ENCODE data around the gene TUBB4B. TPM values are rescaled to one million over a fixed set of nuclear protein-coding genes. Genes with fewer than 3 reads are reported as not detected.

The TUBB4B gene
- total RNA-seq, 1 donor from 2014 or later: 144 TPM

DNA sequence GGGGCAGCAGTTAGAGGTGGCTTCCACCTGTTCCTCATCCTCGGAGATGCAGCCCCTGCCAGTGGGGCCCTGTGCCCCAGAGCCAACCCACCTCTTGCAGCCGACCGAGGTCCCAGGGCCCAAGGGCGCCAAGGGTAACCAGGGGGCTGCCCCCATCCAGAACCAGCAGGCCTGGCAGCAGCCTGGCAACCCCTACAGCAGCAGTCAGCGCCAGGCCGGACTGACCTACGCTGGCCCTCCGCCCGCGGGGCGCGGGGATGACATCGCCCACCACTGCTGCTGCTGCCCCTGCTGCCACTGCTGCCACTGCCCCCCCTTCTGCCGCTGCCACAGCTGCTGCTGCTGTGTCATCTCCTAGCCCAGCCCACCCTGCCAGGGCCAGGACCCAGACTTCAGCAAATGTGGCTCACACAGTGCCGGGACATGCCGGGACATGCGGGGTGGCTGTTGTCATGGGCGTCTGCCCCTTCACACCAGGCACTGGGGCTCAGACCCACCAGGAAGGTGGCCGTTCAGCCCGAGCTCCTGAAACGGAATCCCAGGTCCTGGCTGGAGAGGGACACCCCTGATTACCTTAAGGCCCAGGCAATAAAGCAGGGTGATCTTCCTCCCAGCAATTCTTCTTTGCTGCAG is 15.3 kb upstream of the TUBB4B start:
- no peak for DNase-seq (ENCODE audit: low read depth in 2 of 2)

DNA sequence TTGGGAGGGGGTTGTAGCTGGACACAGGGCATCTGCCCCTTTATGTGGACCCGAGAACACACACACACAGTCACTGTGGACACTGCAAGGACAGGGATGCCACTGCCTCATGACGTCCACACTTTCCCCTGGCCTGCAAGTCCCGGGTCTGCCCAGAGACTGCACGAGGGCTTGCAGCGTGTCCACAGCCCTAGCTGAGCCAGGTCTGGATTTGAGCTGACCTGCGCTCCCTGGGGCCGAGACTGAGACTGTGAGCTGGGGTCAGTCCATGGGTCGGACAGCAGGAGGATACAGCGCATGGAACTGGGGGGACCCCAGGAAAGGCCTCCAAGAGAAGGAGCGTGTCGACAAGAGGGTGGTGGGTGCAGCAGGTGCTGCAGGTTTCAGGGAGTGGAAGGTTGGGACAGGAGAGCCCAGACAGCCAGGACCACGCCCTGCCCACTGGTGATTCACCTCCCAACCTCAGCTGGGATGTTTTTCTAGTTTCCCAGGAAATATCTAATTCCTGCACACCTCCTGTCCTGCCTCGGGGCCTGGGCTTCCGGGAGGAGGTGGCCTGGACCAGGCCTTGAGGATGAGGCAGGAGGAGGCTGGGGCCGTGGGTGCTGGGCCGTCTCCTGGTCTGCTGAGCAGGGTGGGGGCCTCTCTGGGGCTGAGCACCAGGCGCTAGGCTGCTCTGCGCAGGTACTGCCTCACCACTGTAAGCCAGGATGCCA is 14.6 kb upstream of the TUBB4B start:
- no peak for DNase-seq (ENCODE audit: low read depth in 2 of 2)

DNA sequence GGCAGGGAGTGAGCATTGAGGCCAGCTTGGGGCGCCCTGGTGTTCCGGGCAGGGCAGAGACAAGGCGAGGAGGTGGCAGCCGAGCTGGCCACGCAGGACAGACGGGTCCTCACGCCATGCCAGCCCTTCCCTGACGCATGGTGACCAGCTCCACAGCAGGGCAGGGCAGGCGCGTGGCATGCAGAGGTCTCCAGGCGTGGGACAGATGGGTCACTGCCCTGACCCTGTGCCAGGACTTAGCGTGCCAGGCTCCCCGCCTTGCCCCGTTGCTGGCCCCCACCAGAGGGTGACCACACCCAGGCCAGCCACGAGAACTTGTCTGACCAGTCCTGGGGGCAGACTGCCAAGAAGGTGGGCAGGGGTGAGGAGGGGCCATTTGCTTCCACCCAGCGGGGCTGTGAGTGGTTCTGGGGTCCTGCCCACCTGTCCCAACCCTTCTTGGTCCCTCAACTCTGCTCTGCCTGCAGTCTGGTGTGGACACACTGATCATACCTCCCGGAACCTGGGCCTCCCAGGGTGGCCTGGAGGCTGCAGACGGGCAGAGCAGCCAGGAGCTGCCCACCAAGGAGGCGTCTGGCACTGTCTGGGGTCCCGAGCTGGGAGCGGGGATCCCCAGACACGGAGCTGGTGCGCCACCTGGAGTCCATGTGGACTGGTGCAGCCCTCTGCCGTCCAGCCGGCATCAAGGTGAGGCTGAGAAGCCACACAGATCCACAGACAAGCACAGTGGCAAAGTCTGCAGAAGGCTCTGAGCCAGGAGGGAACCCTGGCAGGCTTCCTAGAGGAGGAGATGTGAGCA is 13.8 kb upstream of the TUBB4B start, which contains the start of gene RNF224:
RNF224 (plus strand) TSS at position 449 of the 799 bp plus-strand sequence. CDS start 834 bp downstream, outside the sequence.
- peak; percentile 47 to 78 for DNase-seq (ENCODE audit: low read depth in 2 of 2)

- DNase-seq (ENCODE audit: low read depth in 2 of 2): no peak
Observed at GRCh38 chr9:137227853-137228505, 13.1 kb upstream of the TUBB4B start.

DNA sequence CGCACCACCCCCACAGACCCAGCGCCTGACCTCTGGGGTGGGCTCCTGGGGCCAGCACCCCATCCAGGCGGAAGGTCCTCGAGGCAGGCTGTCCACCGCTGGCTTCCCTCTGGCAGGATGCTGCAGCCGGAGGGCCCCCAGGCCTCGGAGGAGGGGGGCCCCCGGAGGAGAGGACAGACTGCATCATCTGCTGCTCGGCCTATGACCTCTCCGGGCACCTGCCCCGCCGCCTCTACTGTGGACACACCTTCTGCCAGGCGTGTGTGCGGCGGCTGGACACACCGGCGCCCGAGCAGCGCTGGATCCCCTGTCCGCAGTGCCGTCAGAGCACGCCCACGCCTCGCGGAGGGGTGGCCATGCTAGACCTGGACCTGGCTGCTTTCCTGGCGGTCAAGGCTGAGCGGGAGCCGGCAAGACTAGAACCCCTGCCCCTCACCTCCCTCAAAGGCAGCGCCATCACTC is 12.6 kb upstream of the TUBB4B start:
- DNase-seq (ENCODE audit: low read depth in 2 of 2): no peak

GRCh38 chr9:137228968-137229896 is 11.9 kb upstream of the TUBB4B start:
- DNase-seq (ENCODE audit: low read depth in 2 of 2): no peak

GRCh38 chr9:137229903-137230704 is 11.0 kb upstream of the TUBB4B start:
- DNase-seq (ENCODE audit: low read depth in 2 of 2): no peak

- no peak for DNase-seq (ENCODE audit: low read depth in 2 of 2)
Observed at GRCh38 chr9:137230705-137231371, 10.2 kb upstream of the TUBB4B start, which contains the start of gene SLC34A3. SLC34A3 (plus strand) TSS chr9:137230901; CDS start chr9:137231703, 802 bp downstream.

GRCh38 chr9:137231372-137232039 is 9.6 kb upstream of the TUBB4B start:
- DNase-seq (ENCODE audit: low read depth in 2 of 2): no peak

DNA sequence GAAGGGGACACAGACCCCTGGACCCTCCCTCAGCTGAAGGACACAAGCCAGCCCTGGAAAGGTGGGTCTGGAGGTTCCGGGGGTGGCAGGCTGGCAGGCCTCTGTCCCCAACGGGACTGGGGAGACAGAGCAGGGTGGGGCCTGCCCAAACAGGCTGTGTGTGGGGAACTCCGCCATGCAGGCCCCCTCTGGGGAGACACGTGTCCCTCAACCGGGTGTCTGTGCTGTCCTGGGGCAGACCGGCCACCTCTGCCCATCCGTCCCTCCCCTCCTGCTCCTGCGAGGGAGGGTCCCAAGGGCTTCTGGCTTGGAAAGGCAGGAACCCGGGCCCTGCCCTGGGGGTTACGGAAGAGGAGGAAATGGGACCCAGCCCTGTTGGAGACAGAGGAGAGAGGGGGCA is 9.0 kb upstream of the TUBB4B start:
- no peak for DNase-seq (ENCODE audit: low read depth in 2 of 2)

- DNase-seq (ENCODE audit: low read depth in 2 of 2): no peak
Observed at GRCh38 chr9:137232510-137232909, 8.6 kb upstream of the TUBB4B start.

DNA sequence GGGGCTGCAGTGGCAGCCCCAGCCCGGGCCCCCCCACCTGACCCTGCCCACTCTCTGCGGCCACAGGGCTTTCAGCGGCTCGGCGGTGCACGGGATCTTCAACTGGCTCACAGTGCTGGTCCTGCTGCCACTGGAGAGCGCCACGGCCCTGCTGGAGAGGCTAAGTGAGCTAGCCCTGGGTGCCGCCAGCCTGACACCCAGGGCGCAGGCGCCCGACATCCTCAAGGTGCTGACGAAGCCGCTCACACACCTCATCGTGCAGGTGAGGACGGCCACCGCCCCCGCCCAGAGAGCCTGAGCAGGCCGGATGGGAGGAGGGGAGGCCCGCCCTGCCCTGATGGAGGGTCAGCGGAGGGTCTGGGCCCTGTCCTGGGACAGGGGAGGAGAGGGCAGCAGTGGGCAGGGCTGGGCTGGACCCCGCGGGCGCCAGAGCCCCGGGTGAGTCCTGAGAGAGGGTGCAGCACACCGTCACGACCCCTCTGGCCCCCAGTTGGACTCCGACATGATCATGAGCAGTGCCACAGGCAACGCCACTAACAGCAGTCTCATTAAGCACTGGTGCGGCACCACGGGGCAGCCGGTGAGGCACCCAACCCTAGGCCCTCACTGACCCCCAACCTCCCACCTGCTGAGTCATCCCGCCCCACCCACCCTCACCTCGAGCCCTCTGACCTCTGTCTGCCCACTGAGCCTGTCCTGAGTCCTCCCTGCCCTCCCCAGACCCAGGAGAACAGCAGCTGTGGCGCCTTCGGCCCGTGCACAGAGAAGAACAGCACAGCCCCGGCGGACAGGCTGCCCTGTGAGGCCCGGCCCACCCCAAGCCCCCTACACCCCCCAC is 7.7 kb upstream of the TUBB4B start:
- no peak for DNase-seq (ENCODE audit: low read depth in 2 of 2)

- DNase-seq (ENCODE audit: low read depth in 2 of 2): no peak
Observed at GRCh38 chr9:137234055-137234697, 6.9 kb upstream of the TUBB4B start.

- no peak for DNase-seq (ENCODE audit: low read depth in 2 of 2)
Observed at GRCh38 chr9:137234758-137235423, 6.2 kb upstream of the TUBB4B start.

GRCh38 chr9:137235424-137236237 is 5.5 kb upstream of the TUBB4B start:
- no peak for DNase-seq (ENCODE audit: low read depth in 2 of 2)
